ENCODE data around the gene ANKS4B. TPM values are rescaled to one million over a fixed set of nuclear protein-coding genes. Genes with fewer than 3 reads are reported as not detected.
"Not testable (repeated sequence)": the region's sequence is repeated elsewhere in the genome, so short reads cannot be mapped to it uniquely, and the experiment has no call there.

The ANKS4B gene, protein sequence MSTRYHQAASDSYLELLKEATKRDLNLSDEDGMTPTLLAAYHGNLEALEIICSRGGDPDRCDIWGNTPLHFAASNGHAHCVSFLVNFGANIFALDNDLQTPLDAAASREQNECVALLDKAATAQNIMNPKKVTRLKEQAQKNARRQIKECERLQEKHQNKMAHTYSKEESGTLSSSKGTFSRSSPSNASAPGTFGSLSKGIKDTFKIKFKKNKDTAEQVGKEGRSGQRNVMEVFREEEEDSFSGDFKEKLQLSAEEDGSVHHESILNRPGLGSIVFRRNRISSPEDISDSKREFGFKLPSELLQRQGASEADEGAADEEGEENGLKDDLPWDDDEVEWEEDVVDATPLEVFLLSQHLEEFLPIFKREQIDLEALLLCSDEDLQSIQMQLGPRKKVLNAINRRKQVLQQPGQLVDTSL
- total RNA-seq = not detected
- long read RNA-seq = 0 reads

DNA sequence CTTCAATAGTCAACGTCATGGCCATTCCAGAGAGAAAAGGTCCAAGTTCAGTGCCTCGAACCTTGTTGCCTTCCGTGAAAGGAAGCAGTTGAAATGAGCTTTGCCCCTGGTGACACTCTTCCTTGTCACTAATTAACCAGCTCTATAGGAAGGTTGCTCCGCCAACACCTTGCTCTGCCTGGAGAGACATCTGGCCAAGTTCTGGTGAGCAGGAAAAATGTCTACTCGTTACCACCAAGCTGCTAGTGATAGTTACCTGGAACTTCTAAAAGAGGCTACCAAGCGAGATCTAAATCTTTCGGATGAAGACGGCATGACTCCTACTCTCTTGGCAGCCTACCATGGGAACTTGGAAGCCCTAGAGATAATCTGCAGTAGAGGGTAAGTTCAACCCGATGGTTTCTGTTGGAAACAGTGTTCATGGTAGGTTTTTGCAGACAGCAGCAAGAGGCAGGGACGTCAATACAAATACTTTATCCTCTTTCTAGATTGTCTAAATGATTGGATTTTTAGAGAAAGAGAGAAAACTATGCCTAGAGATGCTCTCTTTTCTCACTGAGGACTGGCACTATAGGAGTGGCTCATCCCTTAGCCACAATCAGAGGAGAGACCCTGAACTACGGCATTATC, at the start of gene ANKS4B:
Gene ANKS4B, plus strand, starts transcription at position 179 of the 630 bp plus-strand sequence. Its CDS starts 39 bp downstream, at position 218.
- intact Hi-C loops (cut with DNase I) = no loop called here
- no peak for DNase-seq (ENCODE audit: low spot score)

DNA sequence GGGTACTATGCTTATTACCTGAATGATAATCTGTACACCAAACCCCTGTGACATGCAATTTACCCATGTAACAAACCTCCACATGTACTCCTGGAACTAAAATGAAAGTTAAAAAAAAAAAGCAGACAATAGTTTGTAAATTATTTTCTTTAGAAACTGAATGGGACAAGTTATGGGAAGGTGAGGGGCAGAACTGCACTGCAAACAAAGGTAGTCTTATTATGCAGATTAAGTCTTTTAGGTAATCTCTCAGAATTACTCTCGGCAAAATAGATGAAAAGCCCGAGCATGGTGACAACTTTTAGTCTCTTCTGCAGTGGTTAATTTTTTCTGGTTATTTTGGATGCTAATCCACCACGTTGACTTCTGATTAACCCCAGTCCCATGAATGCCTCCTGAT, 49.5 kb upstream of the ANKS4B start:
- no peak for DNase-seq (ENCODE audit: low spot score)
- intact Hi-C loops (cut with DNase I) = no loop called here

DNA sequence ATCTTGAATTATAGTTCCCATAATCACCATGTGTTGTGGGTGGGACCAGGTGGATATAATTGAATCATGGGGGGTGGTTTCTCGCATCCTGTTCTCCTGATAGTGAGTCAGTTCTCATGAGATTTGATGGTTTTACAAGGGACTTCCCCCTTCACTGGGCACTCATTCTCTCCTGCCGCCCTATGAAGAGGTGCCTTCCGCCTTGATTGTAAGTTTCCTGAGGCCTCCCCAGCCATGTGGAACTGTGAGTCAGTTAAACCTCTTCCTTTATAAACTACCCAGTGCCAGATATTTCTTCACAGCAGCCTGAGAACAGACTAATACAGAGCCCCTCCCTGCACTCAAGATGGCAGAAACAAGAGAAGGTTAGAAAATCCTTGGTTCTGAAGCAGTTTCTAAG, 48.7 kb upstream of the ANKS4B start:
- intact Hi-C loops (cut with DNase I) = no loop called here
- DNase-seq (ENCODE audit: low spot score) = no peak

GRCh38 chr16:21185659-21186325, 47.7 kb upstream of the ANKS4B start:
- intact Hi-C loops (cut with DNase I) = no loop called here

GRCh38 chr16:21186326-21186691, 47.2 kb upstream of the ANKS4B start:
- no peak for DNase-seq (ENCODE audit: low spot score)
- intact Hi-C loops (cut with DNase I) = no loop called here

More at GRCh38 chr16:21185659-21186325, 47.7 kb upstream of the ANKS4B start:
- no peak for DNase-seq (ENCODE audit: low spot score)

DNA sequence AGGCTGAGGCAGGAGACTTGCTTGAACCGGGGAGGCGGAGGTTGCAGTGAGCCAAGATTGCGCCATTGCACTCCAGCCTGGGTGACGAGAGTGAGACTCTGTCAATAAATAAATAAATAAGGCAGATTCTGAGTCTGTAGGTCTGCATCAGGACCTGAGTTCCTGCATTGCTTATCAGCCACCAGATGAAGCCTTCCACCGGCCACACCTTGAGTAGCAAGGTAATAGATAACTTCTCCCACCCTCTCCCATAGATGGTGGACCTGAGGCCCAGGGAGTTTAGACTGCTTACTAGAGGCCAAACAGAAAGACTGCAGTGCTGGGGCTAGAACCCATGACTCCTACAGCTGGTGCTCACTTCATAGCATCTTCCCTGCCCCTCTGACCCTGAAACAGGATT, 44.2 kb upstream of the ANKS4B start:
- intact Hi-C loops (cut with DNase I) = no loop called here
- no peak for DNase-seq (ENCODE audit: low spot score)

DNA sequence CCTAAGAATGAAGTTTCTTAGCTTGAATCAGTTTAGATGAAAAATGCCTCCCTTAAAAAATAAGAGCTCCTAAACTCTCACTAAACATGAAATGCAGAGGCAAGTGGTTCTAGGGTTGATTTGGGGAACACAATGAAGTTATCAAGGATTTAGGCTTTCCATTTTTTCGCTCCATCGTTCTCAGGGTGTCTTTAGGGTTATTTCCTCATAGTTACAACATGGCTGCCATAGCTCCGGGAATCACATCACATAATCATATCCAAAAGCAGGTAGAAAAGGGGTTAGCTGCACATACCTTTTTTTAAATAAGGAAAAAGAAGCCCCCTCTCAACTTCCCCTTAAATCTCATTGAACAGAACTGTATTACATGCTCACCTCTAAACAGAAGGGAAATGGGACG, 43.5 kb upstream of the ANKS4B start:
- intact Hi-C loops (cut with DNase I) = no loop called here
- no peak for DNase-seq (ENCODE audit: low spot score)

DNA sequence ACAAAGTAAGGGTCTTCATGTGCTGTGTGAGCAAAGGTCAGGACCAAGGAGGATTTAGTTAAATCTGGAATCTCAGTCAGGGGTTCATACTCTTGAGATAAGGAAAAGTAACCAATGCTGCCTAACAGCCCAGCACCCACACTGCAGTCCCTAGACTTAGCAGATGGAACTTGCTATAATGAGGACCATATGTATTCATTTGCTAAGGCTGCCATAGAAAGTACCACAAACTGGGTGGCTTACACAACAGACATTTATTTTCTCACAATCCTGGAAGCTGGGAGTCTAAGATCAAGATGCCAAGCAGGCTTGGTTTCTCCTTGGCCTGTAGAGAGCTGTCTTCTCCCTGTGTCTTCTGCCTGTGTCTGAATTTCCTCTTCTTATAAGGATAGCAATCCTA, 42.9 kb upstream of the ANKS4B start:
- intact Hi-C loops (cut with DNase I) = no loop called here
- no peak for DNase-seq (ENCODE audit: low spot score)

DNA sequence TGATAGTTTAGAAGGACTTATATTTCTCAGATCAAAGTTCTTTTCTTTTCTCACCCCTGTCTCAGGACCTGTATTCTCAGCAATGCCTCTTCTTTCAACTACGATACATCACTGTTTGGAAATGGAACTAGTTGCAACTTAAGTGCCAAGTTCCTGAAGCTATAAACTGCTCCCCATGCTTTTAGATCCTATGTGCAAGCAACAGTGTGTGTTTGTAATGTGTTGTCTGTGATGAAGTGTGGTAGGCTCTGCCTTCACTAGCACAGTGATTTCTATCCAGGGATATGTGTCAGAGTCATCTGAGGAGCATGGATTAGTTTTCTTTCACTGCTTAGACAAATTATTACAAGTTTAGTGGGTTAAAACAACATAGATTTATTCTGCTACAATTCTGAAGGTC, 40.5 kb upstream of the ANKS4B start:
- intact Hi-C loops (cut with DNase I) = no loop called here
- no peak for DNase-seq (ENCODE audit: low spot score)

GRCh38 chr16:21194771-21195301, 38.7 kb upstream of the ANKS4B start:
- no peak for DNase-seq (ENCODE audit: low spot score)
- intact Hi-C loops (cut with DNase I) = no loop called here

DNA sequence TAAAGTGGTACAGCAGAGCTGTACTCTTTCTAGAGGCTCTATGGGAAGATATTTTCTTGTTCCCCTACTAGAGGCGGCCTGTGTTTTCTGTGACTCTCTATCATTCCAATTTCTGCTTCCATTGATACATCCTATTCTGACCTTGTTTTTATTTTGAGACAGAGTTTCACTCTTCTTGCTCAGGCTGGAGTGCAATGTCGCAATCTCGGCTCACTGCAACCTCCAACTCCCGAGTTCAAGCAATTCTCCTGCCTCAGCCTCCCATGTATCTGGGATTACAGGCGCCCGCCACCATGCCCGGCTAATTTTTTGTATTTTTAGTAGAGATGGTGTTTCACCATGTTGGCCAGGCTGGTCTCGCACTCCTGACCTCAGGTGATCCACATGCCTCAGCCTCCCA, 38.2 kb upstream of the ANKS4B start:
- DNase-seq (ENCODE audit: low spot score); intact Hi-C loops (cut with DNase I): not testable (repeated sequence)

DNA sequence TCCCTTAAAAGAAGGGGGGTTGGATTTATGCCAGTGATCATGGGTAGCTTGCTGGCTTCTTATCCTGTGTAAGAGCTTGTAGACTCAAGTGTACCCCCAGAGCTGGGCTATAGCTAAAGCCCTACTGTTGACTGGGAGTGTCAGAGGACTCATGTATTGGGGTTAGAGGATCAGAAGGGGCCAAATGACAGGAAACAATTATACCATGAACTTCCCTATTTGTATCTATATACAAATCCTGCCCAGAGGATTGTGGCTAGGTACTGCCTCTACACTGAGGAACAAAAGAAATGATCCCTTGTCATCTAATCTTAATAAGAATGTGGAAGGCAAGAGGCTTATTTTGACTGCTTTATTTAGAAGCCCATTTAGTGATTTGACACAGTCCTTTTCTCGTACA, 36.4 kb upstream of the ANKS4B start:
- intact Hi-C loops (cut with DNase I) = no loop called here
- no peak for DNase-seq (ENCODE audit: low spot score)

GRCh38 chr16:21197621-21198020, 35.9 kb upstream of the ANKS4B start:
- DNase-seq (ENCODE audit: low spot score) = no peak
- intact Hi-C loops (cut with DNase I) = no loop called here

- no peak for DNase-seq (ENCODE audit: low spot score)
- intact Hi-C loops (cut with DNase I) = no loop called here
Measured at GRCh38 chr16:21199607-21200218, 33.8 kb upstream of the ANKS4B start.

DNA sequence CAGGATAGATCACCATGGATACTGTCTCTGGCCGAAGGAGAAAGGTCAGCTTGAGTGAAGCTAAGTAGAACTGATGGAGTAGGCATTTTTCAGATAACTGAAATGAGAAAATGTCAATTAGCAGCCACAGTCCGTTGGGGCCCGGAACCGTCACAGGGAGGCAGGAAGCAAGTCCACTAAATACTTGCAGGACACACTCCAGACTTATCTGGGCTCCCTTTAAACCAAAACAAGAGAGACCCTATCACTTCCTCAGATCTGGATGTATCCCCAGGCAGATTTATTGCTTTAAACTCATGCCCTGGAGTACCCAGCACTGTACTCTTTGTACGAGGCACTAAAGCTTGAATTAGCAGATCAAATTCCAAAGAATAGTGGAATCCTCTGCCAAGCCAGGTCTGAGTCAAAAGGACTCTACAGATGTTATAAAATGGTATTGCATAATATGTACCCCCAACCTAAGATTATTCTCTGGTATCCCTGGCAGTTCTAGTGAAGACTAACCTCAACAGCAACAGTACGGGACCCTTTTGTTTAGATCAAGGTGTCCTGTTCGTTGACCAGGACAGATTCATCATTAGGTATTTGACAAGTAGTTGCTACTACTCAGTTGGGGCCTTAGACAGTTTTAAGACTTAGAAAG, 30.2 kb upstream of the ANKS4B start:
- no peak for DNase-seq (ENCODE audit: low spot score)
- intact Hi-C loops (cut with DNase I) = no loop called here

GRCh38 chr16:21205303-21205702, 28.2 kb upstream of the ANKS4B start:
- intact Hi-C loops (cut with DNase I) = no loop called here
- no peak for DNase-seq (ENCODE audit: low spot score)

GRCh38 chr16:21206550-21206949, 26.9 kb upstream of the ANKS4B start:
- intact Hi-C loops (cut with DNase I) = no loop called here
- DNase-seq (ENCODE audit: low spot score) = no peak

DNA sequence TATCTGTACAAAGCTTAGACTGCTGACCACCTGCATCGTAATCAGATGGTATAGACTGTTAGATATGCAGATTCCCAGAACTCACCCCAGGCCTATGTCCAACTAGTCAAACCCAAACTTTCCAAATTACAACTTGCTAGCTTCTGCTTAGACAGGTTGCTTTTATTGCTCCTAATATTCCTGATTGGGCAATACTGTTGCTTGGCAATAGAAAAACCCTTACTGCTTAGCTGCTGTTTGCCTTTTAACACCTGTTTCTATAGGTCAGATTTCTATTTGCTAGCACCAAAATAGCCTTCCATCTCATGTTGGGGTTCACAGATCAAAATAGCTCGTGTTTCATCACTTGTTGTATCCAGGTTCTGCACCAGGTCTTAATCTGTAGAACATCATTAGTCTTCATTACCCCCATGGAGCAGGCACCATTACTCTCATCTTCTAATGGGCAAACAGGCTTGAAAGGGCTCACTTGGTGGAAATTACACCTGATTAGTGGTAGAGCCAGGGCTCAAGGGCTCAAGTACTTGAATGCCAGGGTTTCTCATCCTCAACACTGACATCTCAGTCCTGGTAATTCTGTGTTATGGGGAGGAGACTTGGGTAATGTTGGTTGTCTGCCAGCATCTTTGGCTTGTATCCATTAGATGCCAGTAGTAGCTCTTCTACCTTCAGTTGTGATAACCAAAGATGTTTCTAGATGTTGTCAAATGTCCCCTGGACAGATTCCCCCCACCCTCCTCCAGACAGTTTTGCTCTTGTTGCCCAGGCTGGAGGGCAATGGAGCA, 24.9 kb upstream of the ANKS4B start:
- no peak for DNase-seq (ENCODE audit: low spot score)
- intact Hi-C loops (cut with DNase I) = no loop called here

DNA sequence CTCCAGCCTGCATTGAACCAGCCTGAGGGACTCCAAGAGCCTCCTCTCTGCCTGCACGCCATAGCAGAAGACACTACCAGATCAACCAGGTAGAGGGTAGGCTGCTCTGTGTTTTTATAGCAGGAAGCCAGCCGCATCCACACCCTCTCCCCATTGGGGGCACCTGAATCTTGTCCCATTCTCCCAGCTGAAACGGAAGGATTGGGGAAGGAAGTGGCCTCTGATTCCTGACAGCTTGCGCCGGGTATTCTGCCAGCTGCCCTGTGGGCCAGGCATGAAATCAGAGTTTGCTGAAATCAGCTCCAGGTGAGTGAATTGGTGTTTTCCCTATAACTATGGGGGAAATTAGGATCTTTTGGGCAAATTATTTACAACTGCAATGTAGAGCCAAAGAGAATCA, 22.0 kb upstream of the ANKS4B start, which contains the start of gene ZP2:
Gene ZP2, minus strand, starts transcription at position 89 of the 400 bp plus-strand sequence. Its CDS starts 27 bp downstream, at position 62.
- DNase-seq (ENCODE audit: low spot score) = no peak
- intact Hi-C loops (cut with DNase I) = no loop called here

Data from cardiac septum (tissue), 1 donor.